ENCODE data around the gene HNRNPAB.

DNA sequence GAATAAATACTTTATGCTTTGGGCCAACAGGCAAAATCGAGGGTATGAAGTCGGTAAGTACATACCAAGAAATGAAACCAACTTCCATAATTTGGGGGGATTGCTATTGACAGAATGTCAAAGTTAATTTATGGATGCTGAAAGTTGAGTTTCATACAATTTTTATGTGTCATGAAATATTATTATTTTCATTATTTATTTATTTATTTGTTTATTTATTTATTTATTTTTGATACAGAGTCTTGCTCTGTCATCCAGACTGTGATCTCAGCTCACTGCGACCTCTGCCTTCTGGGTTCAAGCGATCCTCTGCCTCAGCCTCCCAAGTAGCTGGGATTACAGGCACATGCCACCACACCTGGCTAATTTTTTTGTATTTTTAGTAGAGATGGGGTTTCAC lies 12.7 kb upstream of the HNRNPAB start:
- TF ChIP-seq CTCF (IDR thresholded peaks at IDR 0.05; ENCODE audit: insufficient read depth, low read depth, low read length) (no peak), EZH2 (IDR thresholded peaks at IDR 0.05; ENCODE audit: insufficient read depth, low read length) (no peak)
